ENCODE results near the gene SLC22A7.

The SLC22A7 gene

DNA sequence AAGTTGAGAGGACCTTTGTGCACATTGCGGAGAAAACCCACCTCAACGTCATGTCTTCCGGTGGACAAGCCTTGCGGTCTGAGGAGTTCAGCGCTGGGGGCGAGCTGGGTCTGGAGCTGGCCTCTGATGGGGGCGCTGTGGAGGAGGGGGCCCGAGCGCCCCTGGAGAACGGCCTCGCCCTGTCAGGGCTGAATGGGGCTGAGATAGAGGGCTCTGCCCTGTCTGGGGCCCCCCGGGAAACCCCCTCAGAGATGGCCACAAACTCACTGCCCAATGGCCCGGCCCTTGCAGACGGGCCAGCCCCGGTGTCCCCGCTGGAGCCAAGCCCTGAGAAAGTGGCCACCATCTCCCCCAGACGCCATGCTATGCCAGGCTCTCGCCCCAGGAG is 14.6 kb upstream of the SLC22A7 start:
- no peak for DNase-seq

DNA sequence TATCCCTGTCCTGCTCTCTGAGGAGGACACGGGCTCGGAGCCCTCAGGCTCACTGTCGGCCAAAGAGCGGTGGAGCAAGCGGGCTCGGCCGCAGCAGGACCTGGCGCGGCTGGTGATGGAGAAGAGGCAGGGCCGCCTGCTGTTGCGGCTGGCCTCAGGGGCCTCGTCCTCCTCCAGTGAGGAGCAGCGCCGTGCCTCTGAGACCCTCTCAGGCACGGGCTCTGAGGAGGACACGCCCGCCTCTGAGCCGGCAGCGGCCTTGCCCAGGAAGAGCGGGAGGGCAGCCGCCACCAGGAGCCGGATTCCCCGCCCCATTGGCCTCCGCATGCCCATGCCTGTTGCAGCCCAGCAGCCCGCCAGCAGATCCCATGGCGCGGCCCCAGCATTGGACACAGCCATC is 14.2 kb upstream of the SLC22A7 start:
- DNase-seq = no peak

DNA sequence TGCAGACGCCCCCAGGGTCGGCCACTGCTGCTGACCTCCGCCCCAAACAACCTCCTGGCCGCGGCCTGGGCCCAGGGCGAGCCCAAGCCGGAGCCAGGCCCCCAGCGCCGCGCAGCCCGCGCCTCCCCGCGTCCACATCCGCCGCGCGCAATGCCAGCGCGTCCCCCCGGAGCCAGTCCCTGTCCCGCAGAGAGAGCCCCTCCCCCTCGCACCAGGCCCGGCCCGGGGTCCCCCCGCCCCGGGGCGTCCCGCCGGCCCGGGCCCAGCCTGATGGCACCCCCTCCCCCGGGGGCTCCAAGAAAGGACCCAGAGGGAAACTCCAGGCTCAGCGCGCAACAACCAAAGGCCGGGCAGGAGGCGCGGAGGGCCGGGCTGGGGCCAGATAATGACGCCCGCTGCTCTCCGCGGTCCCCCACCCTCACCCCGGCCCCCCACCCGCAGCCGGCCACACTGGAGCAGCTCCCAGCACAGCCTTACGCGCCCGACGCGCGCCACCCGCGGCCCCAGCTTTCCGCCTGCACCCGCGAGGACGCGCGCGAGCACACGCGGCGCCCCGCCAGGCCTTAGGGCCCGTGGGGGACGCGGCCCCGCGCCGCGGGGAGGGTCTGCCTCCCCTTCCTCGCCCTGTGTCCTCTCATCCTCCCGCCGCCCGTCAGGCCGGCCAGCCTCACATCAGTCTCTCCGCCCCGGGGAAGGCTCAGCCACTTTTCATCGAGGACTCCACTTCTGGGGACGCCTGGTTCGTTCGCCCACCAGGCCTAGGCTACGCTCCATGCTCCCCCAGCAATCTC is 12.9 kb upstream of the SLC22A7 start:
- DNase-seq = no peak

DNA sequence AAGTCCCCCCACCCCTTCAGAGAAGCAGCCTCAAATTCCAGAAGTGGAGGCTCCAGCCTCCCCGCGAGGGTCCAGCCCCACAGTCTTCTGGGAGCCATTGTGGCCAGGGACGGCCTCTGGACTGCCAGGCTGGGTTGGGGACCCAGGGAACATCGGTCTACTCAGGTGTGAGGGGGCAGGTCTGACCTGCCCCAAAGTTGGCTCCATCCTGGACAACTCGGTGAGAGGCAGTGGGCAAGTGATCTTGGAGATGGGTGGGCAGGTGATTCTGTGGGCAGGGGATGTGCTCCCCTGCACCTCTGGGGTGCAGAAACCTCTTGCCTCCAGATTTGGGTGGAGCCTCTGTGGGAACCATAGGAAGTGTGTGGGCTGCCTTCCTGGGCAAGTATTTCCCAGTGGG is 12.2 kb upstream of the SLC22A7 start:
- no peak for DNase-seq

DNA sequence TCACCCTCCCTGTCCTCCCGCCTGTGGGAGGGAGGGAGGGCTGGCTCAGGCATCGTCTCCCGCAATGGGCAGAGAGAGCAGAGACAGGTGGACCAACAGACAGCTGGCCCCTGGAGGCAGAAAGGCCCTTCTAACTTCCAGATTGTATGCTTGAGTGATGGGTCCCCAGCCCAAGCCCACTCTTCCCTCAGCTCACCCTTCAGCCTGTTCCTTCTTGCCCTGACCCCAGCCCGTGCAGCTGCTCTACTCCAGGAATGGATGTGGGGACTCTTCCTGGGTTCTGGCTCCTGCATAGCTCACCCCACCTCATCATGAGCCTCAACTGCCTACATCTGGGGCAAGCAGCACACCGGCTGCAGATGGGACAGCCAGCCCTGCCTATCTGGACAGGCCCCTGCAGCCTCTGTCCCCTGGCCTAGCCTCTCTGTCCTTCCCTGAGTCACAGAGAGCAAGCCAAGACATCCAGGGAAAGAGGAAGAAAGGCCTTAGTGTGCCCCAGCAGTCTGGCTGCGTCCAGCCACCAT is 11.5 kb upstream of the SLC22A7 start:
- no peak for DNase-seq

DNA sequence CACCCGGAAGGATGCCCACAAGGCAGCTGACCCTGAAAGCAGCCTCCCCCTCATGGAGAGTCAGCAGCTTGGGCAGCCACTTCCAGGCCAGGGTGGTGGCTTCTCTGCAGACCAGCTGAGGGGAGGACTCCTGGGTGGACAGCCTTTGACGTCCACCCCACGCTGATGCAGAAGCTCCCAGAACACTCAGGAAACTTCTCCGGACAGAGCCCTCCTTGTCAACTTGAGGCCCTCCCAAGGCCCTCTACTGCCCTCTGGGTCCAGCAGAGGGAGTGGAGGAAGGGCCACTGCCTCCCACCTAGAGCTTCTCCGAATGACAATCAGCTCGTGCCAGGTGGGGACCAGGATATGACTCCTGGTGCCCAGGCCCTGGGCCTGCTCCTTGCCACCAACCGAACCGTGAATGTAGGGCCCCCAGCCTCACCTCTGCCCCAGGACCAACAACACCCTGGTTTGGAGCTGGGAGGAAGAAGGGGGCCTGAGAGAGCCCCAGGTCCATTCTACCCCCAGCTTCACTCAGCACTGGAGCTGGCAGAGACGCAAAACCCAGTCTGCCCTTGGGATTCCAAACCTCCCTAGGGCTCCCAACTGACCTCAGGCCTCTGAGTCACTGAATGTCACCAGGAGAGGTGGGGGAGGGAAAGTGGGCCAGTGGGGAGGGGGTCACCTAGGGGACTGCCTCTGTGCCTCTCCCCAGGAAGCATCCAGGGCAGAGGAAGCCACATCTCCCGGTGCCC is 10.9 kb upstream of the SLC22A7 start:
- no peak for DNase-seq

DNA sequence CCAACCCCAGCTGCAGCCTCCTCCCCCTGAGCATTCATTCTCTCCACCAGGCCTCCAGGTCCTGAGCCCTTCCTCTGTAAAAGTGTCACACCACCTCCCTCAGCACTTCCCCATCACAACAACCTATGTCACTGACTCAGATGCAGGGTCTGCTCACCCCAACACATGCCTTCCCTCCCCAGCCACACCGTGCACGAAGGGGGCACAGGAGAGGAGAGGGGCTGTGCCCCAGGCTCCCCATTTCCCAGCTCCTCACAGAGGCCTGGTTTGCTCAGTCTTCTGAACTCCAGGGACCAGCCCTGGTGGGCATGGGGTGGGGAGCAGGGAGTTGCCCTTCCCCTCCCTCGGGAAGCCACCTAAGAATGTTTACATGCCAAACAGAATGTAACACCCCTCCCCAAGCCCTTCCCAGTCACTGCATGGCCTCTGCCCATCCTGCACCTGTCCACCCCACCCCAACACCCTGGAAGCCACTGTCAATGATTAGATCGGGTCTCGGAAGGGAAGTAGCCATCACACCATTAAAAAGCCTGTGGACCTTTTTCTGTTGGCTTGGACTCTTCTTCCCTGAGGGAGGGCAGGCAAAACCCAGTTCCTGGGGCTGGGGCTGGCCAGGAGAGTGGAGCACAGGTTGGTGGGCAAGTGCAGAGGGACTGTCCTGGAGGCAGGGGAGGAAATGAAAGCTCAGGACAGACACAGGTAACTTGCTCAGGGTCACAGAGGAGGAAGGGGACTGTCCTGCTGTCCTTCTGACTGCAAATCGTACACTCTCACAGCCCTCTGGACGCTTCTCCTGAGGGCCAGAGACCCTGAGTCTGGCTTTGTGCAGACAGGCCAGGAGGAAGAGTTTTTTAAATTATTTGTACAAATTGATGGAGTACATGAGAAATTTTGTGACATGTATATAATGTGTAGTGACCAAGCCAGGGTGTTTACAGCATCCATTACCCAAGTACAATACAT is 10.1 kb upstream of the SLC22A7 start:
- DNase-seq = no peak

DNA sequence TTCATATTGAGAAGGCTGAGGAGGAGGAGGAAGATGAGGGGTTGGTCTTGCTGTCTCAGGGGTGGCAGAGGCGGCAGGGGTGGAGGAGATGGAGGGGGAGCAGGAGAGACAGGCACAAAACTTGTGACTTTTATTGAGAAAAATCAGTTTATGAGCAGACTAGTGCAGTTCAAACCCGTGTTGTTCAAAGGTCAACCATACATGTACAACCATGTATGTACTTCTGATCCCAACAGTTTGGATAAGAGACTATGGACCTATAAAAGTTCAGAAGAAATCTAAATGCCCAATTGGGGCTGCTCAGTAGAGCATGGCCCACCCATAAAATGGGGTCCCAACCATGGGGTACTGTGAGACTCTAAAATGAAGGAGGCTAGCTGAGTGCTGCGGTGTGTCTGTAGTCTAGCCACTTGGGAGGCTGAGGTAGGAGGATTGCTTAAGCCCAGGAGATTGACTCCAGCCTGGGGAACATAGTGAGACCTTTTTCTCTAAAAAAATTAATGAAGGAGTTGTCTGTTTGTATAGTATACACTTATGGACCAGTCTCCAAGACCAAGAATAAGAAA is 7.6 kb upstream of the SLC22A7 start:
- no peak for DNase-seq

DNA sequence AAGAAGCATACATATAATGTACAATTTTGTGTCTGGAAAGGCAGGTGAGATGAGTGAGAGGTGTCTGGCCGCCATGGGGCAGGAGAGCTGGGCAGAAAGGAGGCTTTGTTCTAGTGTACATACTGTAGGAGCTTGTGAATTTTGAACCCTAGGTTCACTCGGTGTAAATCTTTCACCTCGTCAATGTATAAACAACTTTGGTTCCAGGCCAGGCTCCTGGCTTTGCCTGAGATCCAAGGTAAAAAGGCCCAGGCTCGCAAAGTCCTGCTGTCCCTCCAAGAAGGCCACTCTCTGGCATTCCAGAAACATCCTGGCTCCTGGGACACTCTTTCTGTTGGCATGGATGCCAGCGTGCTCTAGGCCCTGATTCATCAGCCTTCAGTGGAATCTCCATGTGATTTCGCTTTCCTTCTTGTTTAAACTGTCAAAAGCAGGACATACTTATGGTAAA is 7.1 kb upstream of the SLC22A7 start:
- DNase-seq = no peak

DNA sequence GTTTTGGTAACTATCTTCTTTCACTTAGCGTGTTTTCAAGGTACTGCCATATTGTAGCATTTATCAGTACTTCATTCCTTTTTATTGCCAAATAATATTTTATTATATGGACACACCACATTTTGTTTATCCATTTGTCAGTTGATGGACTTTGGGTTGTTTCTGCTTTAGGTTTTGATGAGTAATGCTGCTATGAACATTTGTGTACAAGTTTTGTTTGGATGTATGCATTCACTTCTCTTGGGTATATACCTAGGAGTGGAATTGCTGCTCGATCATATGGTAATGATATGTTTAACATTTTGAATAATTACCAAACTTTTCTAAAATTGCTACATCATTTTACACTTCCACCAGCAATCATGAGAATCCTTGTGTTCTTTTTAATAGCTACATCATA is 6.4 kb upstream of the SLC22A7 start:
- DNase-seq = no peak

DNA sequence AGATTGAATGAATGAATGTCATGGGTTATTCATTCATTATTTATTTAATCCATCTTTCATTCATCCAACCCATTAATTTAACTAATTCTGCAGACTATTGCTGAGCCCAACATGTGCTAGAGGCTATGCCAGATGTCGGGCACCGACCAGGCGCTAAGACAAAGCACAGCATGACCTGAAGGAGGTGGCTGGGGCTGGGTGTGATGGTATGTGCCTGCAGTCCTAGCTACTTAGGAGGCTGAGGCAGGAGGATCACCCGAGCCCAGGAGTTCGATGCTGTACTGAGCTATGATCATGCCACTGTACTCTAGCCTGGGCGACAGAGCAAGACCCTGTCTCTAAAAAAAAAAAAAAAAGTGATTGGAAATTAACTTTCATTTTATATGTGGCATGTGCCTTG is 5.7 kb upstream of the SLC22A7 start:
- DNase-seq = no peak

DNA sequence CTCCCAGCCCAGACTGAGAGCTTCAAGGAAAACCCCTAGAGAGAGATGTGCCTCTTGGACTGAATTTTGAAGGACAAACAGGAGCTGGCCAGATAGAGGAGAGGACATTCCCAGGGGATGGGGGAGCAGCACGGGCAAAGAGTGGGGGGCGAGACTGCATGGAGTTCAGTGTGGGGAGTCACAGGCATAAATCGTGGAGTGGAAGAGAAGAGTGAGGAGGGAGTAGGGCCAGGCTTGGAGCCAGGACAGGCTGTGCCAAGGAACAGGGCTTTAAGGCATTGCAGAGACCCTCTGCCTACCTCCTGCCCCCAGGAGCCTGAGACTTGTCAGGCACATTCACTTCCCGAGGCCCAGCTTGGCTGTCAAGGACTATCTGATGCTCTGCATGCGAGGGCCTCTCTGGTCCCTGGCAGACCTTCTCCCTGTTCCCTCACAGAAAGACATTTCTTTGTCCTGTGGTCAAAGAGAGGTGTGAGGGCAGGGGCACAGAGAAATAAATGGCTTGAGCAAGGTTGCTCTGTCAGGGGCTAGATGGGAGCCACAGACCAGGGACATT is 5.2 kb upstream of the SLC22A7 start:
- DNase-seq = no peak

DNA sequence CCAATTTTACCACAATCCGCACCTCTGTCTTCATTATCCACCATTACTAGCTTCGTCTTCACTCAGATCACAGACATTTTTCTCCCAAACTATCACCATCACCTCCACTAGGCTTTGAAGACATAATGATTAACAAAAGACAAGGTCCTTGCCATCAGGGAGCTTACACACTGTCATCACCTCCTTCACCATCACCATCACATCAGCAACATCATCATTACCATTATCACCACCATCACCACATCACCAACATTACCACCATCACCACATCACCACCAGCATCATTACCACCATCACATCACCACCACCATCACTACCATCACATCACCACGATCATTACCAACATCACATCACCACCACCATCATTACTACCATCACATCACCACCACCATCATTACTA is 4.4 kb upstream of the SLC22A7 start:
- no peak for DNase-seq

DNA sequence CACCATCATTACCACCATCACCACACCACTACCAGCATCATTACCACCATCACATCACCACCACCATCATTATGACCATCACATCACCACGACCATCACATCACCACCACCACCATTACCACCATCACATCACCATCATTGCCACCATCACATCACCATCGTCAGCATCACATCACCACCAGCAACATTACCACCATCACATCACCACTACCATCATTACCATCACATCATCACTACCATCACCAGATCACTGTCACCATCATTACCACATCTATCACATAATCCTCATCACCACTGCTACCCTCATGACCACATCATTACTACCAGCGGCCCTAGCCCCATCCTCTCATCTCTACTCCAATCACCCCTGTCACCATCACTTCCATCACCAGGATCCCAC is 3.5 kb upstream of the SLC22A7 start:
- no peak for DNase-seq

DNA sequence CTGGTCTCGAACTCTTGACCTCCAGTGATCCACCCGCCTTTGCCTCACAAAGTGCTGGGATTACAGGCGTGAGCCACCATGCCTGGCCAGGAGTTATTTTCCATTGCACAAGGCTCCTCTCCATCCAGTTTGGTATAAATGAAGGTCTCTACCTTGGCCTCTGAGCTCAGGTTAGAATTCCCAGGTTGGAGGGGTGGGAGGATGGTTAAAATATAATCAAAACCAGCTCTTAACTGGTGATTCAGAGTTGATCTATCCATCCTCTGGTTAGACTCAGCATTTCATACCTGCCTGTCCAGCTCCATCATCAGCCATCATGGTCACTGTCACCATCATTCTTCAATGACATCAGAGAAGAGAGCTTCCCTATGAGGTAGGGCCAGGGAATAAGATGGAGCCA is 2.6 kb upstream of the SLC22A7 start:
- no peak for DNase-seq

DNA sequence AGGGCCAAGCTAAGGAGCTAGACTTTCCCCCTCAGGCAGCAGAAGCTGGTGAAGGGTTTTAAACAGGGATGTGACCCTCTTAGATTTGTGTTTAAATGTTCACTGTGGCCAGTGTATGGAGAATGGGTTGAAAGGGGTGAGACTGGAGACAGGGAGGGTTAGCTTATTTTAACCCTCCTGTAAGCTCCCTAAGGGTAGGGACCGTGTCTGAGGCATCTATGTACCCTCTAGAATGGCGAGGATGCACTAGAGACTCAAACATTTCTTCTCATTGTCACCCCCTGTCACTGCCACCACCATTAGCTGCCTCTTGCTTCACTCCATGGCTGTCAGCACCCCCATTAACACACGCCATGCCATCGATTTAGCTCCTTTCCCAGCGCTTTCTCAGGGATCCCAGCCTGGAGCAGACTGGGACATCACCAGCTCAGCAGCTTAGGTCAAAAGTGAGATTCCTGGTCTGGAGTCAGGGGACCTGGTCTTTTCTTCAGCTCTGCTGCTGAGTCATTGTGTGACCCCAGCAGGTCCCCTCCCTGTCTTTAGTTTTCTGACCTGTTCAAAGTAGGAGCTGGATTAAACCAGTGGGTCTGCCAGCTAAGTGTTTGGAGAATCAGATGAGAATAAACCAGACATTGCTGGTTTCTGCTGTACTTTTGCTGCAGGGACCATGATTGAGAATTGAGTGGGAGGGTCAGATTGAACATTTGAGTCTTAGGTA is 1.1 kb upstream of the SLC22A7 start:
- DNase-seq = no peak

DNA sequence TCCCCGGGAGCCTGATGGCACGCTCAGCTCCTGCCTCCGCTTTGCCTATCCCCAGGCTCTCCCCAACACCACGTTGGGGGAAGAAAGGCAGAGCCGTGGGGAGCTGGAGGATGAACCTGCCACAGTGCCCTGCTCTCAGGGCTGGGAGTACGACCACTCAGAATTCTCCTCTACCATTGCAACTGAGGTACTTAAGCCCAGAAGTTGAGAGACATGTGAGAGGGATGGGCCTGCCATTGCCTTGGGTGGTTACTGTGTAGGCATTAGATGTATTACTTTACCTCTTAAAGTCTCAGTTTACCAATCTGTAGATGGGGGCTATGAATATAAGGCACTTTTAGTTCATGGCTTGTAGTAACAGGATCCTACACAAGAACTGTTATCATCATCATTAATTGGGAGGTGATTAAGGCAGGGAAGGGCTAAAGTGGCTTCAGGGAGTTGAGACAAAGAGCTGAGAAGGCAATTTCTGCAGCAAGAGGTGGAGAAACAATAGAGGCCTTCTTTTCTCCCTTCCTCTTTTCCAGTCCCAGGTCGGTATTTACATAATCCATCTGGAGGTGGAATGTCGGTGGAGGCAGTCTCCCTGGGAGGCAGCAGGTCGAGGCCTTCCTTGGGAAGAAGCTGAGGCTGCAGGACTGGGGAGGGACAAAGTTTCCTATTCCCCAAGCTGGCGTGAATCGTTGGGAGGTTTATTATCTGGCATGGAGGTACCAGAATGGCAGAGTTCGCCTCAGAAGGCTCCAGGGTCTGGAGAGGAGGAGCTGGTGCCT is 691 bp downstream of the SLC22A7 start:
- no peak for DNase-seq

DNA sequence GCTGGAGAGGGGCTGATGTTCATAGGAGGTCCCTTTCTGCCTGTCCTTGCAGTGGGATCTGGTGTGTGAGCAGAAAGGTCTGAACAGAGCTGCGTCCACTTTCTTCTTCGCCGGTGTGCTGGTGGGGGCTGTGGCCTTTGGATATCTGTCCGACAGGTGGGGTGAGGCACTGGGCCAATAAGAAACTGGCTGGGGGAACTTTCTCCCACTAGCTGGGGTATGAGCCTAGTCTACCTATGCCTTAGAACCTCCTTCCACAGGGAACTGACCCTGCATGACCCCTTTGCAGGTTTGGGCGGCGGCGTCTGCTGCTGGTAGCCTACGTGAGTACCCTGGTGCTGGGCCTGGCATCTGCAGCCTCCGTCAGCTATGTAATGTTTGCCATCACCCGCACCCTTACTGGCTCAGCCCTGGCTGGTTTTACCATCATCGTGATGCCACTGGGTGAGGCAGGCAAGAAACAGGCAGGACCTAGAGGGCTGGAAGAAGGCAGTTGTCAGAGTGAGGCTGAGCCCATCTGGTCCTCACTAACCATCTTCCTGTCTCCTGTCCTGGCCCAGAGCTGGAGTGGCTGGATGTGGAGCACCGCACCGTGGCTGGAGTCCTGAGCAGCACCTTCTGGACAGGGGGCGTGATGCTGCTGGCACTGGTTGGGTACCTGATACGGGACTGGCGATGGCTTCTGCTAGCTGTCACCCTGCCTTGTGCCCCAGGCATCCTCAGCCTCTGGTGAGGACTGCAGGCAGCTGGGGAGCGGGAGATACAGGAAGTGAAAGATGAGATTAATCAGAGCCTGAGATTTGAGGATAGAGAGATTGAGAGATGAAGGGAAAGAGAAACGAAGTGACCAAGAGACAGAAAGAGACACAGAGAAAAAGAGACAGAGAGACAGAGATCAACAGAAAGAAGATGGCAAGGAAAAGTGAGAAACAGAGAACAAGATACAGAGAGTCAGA is 1.6 kb downstream of the SLC22A7 start:
- DNase-seq = no peak

DNA sequence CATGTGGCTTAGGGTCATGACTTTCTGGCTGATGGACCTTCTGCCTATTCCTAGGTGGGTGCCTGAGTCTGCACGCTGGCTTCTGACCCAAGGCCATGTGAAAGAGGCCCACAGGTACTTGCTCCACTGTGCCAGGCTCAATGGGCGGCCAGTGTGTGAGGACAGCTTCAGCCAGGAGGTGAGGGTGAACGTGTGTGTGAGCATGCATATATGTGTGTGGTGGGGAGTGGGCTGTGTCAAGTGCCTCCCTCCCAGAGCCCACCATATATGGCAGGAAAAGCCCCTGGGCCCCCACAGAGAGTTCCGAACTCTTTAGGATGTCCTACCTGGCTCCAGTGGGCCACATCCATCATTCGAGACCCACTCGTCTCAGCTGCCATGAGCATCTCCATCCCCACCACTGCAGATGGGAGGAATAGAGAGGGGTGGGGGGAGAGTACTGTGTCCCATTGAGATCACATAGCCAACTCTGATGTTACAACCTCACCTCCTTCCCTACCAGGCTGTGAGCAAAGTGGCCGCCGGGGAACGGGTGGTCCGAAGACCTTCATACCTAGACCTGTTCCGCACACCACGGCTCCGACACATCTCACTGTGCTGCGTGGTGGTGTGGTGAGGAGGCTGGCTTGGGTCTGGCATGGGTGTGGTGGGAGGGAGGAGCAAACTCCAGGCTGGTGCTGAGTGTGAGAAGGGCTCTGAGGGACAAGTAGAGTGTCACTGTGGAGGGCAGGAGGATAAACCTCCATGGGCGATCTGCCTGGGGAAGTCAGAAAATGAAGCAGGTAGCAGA is 3.2 kb downstream of the SLC22A7 start:
- no peak for DNase-seq

Data from fibroblast of skin of scalp (primary cell).